Mesodermal cell (in vitro differentiated cells): ENCODE results near the gene POTEI.
"Not testable (repeated sequence)": the region's sequence is repeated elsewhere in the genome, so short reads cannot be mapped to it uniquely, and the experiment has no call there.

Source experiments
- H3K27ac ChIP-seq: 2 replicates; pipeline ENCODE4 v1.7.0; 2013; ENCODE audit warnings: mild to moderate bottlenecking, low read depth, low read length, moderate library complexity; ENCODE audit not compliant: severe bottlenecking
- H3K36me3 ChIP-seq: 2 replicates; pipeline ENCODE4 v1.7.1; 2013; ENCODE audit warnings: mild to moderate bottlenecking, low read length, moderate library complexity; ENCODE audit not compliant: control insufficient read depth, insufficient read depth
- H3K4me1 ChIP-seq: one replicate; pipeline ENCODE4 v1.7.1; 2013; ENCODE audit warnings: mild to moderate bottlenecking, low read length; ENCODE audit not compliant: insufficient read depth, control insufficient read depth, poor library complexity, severe bottlenecking
- H3K4me3 ChIP-seq: 2 replicates; pipeline ENCODE4 v1.7.0; 2013; ENCODE audit warnings: low read length, control low read depth, mild to moderate bottlenecking; ENCODE audit not compliant: insufficient read depth, poor library complexity, severe bottlenecking; ENCODE audit errors: extremely low read depth
- H3K9me3 ChIP-seq: 2 replicates; pipeline ENCODE4 v1.7.1; 2013; ENCODE audit warnings: mild to moderate bottlenecking, low read length, moderate library complexity; ENCODE audit not compliant: control insufficient read depth
- WGBS, 2 experiments: methylation state at CpG; one replicate each; pipeline ENCODE4 v1.1.5; 2013; ENCODE audit warnings: missing lambda C conversion rate in 2 of 2; ENCODE audit not compliant: insufficient coverage in 2 of 2; 5-methylcytosine and 5-hydroxymethylcytosine counted together

POTEI gene

GRCh38 chr2:130455413-130455812 is 53.7 kb downstream of the POTEI start:
- not testable (repeated sequence) for H3K36me3 ChIP-seq, H3K9me3 ChIP-seq, H3K4me1 ChIP-seq, H3K27ac ChIP-seq, H3K4me3 ChIP-seq
- WGBS, 2 experiments, result 80 to 100% methylated on average over 1 to 2 of the region's 6 CpGs

GRCh38 chr2:130454712-130455083 is 54.4 kb downstream of the POTEI start:
- not testable (repeated sequence) for H3K9me3 ChIP-seq, H3K4me3 ChIP-seq, H3K36me3 ChIP-seq, H3K4me1 ChIP-seq, H3K27ac ChIP-seq
- WGBS, 2 experiments, result 100% methylated on average over 3 to 5 of the region's 6 CpGs

GRCh38 chr2:130453955-130454711 is 55.0 kb downstream of the POTEI start:
- H3K36me3 ChIP-seq, H3K9me3 ChIP-seq, H3K27ac ChIP-seq, H3K4me3 ChIP-seq, H3K4me1 ChIP-seq: not testable (repeated sequence)
- WGBS, 2 experiments, result 62 to 71% methylated on average over 5 to 6 of the region's 13 CpGs

GRCh38 chr2:130452897-130453296 is 56.2 kb downstream of the POTEI start:
- not testable (repeated sequence) for H3K36me3 ChIP-seq, H3K4me3 ChIP-seq, H3K9me3 ChIP-seq, H3K4me1 ChIP-seq, H3K27ac ChIP-seq
- 78 to 100% methylated on average over 1 to 3 of the region's 5 CpGs for WGBS, 2 experiments

GRCh38 chr2:130451823-130452222 is 57.3 kb downstream of the POTEI start:
- 88 to 90% methylated on average over 4 to 6 of the region's 10 CpGs for WGBS, 2 experiments

GRCh38 chr2:130451278-130451677 is 57.9 kb downstream of the POTEI start:
- not testable (repeated sequence) for H3K4me1 ChIP-seq, H3K36me3 ChIP-seq, H3K4me3 ChIP-seq, H3K9me3 ChIP-seq, H3K27ac ChIP-seq
- WGBS, 2 experiments, result 65 to 83% methylated on average over 1 to 2 of the region's 3 CpGs

More at GRCh38 chr2:130451823-130452222, 57.3 kb downstream of the POTEI start:
- not testable (repeated sequence) for H3K4me1 ChIP-seq, H3K36me3 ChIP-seq, H3K9me3 ChIP-seq, H3K27ac ChIP-seq, H3K4me3 ChIP-seq

GRCh38 chr2:130450366-130450765 is 58.8 kb downstream of the POTEI start:
- not testable (repeated sequence) for H3K9me3 ChIP-seq, H3K4me1 ChIP-seq, H3K4me3 ChIP-seq, H3K36me3 ChIP-seq, H3K27ac ChIP-seq
- WGBS, 2 experiments, result 84 to 94% methylated on average over 4 of the region's 7 CpGs

GRCh38 chr2:130427631-130428030 is 81.5 kb downstream of the POTEI start:
- WGBS, 2 experiments, result 6 to 11% methylated on average over 20 to 29 of the region's 34 CpGs
- not testable (repeated sequence) for H3K4me1 ChIP-seq, H3K36me3 ChIP-seq, H3K27ac ChIP-seq, H3K9me3 ChIP-seq
- H3K4me3 ChIP-seq, result peak overlapping the region; percentile 19

GRCh38 chr2:130418845-130419244 is 90.3 kb downstream of the POTEI start:
- not testable (repeated sequence) for H3K27ac ChIP-seq, H3K4me3 ChIP-seq, H3K36me3 ChIP-seq, H3K9me3 ChIP-seq, H3K4me1 ChIP-seq
- WGBS, 2 experiments, result 60% methylated on average over 1 of the region's 1 CpG; no CpG with 5 or more reads in 1 of the 2 experiments

GRCh38 chr2:130416693-130417092 is 92.4 kb downstream of the POTEI start:
- H3K36me3 ChIP-seq, H3K9me3 ChIP-seq, H3K27ac ChIP-seq, H3K4me3 ChIP-seq, H3K4me1 ChIP-seq: not testable (repeated sequence)
- no CpG with 5 or more reads among the region's 1 CpG for WGBS, 2 experiments
